Esophagus muscularis mucosa (tissue), 4 donors: Measurements from ENCODE around the gene KCNMB1. TPM values are rescaled to one million over a fixed set of nuclear protein-coding genes. Genes with fewer than 3 reads are reported as not detected.

Source experiments
- DNase-seq: peaks from one replicate; pipeline ENCODE4 v3.0.0-alpha.2; 2017; ENCODE audit errors: extremely low spot score
- H3K27ac ChIP-seq, 4 donors: fragments of 200-600 bp; sonication (generic); replicated peaks in 1 of 4; 1 replicate in 3 of 4; 2 replicates in 1 of 4; pipeline ENCODE4 v1.5.1; 2016 to 2019; ENCODE audit warnings: mild to moderate bottlenecking in 1 of 4
- H3K27me3 ChIP-seq, 4 donors: fragments of 200-600 bp; sonication (generic); one replicate each; pipeline versions ENCODE4 v1.5.1 to v1.6.0; 2016 to 2019
- H3K36me3 ChIP-seq, 4 donors: fragments of 200-600 bp; sonication (generic); one replicate each; pipeline ENCODE4 v1.5.1; 2016 to 2019
- H3K4me1 ChIP-seq, 4 donors: fragments of 200-600 bp; sonication (generic); one replicate each; pipeline ENCODE4 v1.5.1; 2016 to 2019
- H3K4me3 ChIP-seq, 4 donors: fragments of 200-600 bp; sonication (generic); 1 replicate in 2 of 4; 2 replicates in 2 of 4; pipeline ENCODE4 v1.5.1; 2016 to 2019; ENCODE audit warnings: mild to moderate bottlenecking in 4 of 4, moderate library complexity in 1 of 4
- H3K9me3 ChIP-seq, 4 donors: fragments of 200-600 bp; sonication (generic); 1 replicate in 3 of 4; 2 replicates in 1 of 4; pipeline ENCODE4 v1.5.1; 2016 to 2019
- EP300 ChIP-seq: sonication (generic); formaldehyde crosslinking; IDR thresholded peaks from one replicate; pipeline ENCODE4 v1.6.1; 2017; ENCODE audit warnings: antibody characterized with exemption
- POLR2A ChIP-seq: fragments of 450-650 bp; IDR thresholded peaks from one replicate; pipeline ENCODE4 v1.6.1; 2017; ENCODE audit warnings: antibody characterized with exemption, moderate library complexity, mild to moderate bottlenecking, low read depth
- POLR2AphosphoS5 ChIP-seq, 2 donors: sonication (generic); formaldehyde crosslinking; IDR thresholded peaks; one replicate each; pipeline ENCODE4 v1.6.1; 2017; ENCODE audit warnings: antibody characterized with exemption in 2 of 2
- WGBS: methylation state at CpG from one replicate; pipeline ENCODE4 v1.1.5; 2018; 5-methylcytosine and 5-hydroxymethylcytosine counted together
- intact Hi-C: fragments of 100-400 bp; cut with DNase I; formaldehyde crosslinking; loops from one replicate; pipeline ENCODE4 v1.15.1; 2023
- total RNA-seq, 4 donors: library from RNA; depleted of rRNA; stranded (reverse); fragments of >200 nt; gene quantifications; one replicate each; pipeline versions ENCODE4 v1.1.0 to v1.2.1, GENCODE V29; 2016
- TF ChIP-seq, protein P1 (sequence below), 3 experiments: fragments of 200-600 bp in 2 of 3; fragments of 450-650 bp in 1 of 3; sonication (generic) in 2 of 3; IDR thresholded peaks; one replicate each; pipeline ENCODE4 v1.5.1; 2017 to 2019; ENCODE audit warnings: antibody characterized with exemption in 3 of 3, mild to moderate bottlenecking in 2 of 3, moderate library complexity in 1 of 3

KCNMB1 gene
- total RNA-seq, 4 donors from 2014 or later: 45.6 to 83.0 (median 78.8) TPM

- intact Hi-C loops: no loop called here
- H3K27me3 ChIP-seq: peaks cover 0 to 15% (median 0%) of the 10 kb centered on the region in 4 donors
- peaks cover 0 to 9% (median 3%) of the 10 kb centered on the region in 4 donors for H3K9me3 ChIP-seq
- DNase-seq: no peak
- H3K4me1 ChIP-seq: peaks cover 0 to 1% (median 0%) of the 10 kb centered on the region in 4 donors
- H3K36me3 ChIP-seq: no peaks in the 10 kb centered on the region
- no peak overlapping the region for H3K27ac ChIP-seq
- TF ChIP-seq, protein P1, sequence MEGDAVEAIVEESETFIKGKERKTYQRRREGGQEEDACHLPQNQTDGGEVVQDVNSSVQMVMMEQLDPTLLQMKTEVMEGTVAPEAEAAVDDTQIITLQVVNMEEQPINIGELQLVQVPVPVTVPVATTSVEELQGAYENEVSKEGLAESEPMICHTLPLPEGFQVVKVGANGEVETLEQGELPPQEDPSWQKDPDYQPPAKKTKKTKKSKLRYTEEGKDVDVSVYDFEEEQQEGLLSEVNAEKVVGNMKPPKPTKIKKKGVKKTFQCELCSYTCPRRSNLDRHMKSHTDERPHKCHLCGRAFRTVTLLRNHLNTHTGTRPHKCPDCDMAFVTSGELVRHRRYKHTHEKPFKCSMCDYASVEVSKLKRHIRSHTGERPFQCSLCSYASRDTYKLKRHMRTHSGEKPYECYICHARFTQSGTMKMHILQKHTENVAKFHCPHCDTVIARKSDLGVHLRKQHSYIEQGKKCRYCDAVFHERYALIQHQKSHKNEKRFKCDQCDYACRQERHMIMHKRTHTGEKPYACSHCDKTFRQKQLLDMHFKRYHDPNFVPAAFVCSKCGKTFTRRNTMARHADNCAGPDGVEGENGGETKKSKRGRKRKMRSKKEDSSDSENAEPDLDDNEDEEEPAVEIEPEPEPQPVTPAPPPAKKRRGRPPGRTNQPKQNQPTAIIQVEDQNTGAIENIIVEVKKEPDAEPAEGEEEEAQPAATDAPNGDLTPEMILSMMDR (IDR thresholded peaks at IDR 0.05): no peak
- TF ChIP-seq POLR2A (no peak), POLR2AphosphoS5 (IDR thresholded peaks at IDR 0.05) (no peak), EP300 (no peak)
- 94% methylated on average over 3 of the region's 3 CpGs for WGBS
- H3K4me3 ChIP-seq: no peak overlapping the region
Measured at GRCh38 chr5:170343177-170343576, 46.0 kb downstream of the KCNMB1 start.

DNA sequence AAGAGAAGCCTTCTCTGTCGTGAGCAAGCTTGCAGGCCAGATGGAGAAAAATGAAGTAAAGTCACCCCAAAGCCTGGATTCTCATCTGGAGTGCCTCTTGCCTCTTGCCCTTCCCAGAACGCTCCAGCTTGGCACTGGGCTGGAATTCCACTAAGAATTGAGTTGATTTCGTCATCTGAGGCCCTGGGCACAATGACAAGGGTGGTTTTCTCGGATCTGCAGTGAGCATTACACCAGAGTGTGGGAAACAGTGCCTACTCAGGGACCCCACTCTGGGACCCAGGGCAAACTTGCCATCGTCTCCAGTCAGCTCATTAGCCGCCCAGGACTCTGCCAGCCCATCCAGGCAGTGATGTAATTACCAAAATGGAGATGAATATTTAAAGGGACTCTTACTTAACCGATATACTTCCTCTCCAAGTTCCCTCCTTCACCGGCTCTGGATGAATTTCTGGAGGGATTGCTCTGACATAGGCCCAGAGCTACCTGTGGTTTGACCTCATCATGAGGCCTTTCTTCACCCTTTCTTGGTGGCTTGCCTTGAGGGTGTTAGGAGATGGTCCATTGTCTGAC lies 46.9 kb downstream of the KCNMB1 start:
- TF ChIP-seq POLR2A: no peak
- TF ChIP-seq, protein P1 (IDR thresholded peaks at IDR 0.05): no peak
- no peak for TF ChIP-seq EP300
- TF ChIP-seq POLR2AphosphoS5 (IDR thresholded peaks at IDR 0.05): no peak
- DNase-seq: no peak
- Histone ChIP-seq H3K4me3 (no peak overlapping the region), H3K27me3 (peaks cover 0 to 10% (median 0%) of the 10 kb centered on the region in 4 donors), H3K27ac (no peak overlapping the region), H3K4me1 (no peaks in the 10 kb centered on the region), H3K9me3 (peaks cover 0 to 9% (median 3%) of the 10 kb centered on the region in 4 donors), H3K36me3 (no peaks in the 10 kb centered on the region)
- WGBS: 83% methylated on average over 8 of the region's 8 CpGs
- intact Hi-C loops: no loop called here

DNA sequence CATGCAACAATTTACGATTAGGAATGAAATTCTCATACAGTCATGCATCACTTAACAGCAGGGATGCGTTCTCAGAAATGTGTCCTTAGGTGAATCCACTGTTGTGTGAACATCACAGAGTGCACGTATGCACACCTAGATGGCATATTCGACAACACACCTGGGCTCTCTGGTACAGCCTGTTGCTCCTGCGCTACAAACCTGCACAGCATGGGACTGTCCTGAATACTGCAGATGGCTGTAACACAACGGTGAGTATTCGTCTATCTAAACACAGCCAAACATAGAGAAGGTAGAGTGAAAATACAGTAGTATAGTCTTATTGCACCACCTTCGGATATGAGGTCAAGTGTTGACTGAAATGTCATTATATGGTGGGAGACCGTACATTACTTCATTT lies 47.6 kb downstream of the KCNMB1 start:
- DNase-seq: no peak
- Histone ChIP-seq H3K27me3 (peaks cover 0 to 5% (median 0%) of the 10 kb centered on the region in 4 donors), H3K9me3 (peaks cover 0 to 8% (median 3%) of the 10 kb centered on the region in 4 donors), H3K36me3 (no peaks in the 10 kb centered on the region), H3K4me1 (no peaks in the 10 kb centered on the region), H3K4me3 (no peak overlapping the region), H3K27ac (no peak overlapping the region)
- 97% methylated on average over 9 of the region's 9 CpGs for WGBS
- intact Hi-C loops: no loop called here
- no peak for TF ChIP-seq EP300
- TF ChIP-seq, protein P1 (IDR thresholded peaks at IDR 0.05): no peak
- TF ChIP-seq POLR2AphosphoS5 (IDR thresholded peaks at IDR 0.05): no peak
- TF ChIP-seq POLR2A: no peak

DNA sequence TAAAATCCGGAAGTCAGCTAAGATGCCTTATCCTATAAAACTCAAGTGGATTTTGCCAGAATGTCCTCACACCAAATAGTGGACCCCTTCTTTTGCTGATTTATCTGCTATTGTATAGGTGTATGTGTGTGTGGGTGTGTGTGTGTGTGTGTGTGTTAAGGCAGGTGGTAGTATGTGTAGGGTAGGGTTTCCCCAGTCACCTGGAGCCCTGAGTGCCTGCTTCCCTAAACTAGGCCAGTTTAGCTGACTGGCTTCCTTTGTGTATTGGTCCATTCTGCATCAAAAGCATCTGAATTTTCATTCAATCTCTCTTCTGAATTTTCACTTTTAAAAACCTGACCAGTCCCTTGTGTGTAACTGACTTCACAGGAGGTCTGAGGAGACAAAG lies 49.4 kb downstream of the KCNMB1 start:
- intact Hi-C loops: loop anchor here (10.0 kb wide), 1 partner anchor 245 kb away; no protein-coding TSS in a partner anchor

More for the DNA sequence above, 49.4 kb downstream of the KCNMB1 start:
- H3K4me1 ChIP-seq: peaks cover 0 to 3% (median 0%) of the 10 kb centered on the region in 4 donors
- H3K27ac ChIP-seq: no peak overlapping the region
- H3K36me3 ChIP-seq: no peaks in the 10 kb centered on the region
- 93% methylated on average over 1 of the region's 1 CpG for WGBS
- H3K4me3 ChIP-seq: no peak overlapping the region
- no peaks in the 10 kb centered on the region for H3K9me3 ChIP-seq
- no peak for DNase-seq
- TF ChIP-seq POLR2AphosphoS5 (IDR thresholded peaks at IDR 0.05): no peak
- TF ChIP-seq, protein P1 (IDR thresholded peaks at IDR 0.05): no peak
- TF ChIP-seq POLR2A: no peak
- no peak for TF ChIP-seq EP300
- H3K27me3 ChIP-seq: peaks cover 0 to 1% (median 0%) of the 10 kb centered on the region in 4 donors
